MM.1S (cell line): ENCODE data around the gene PNKD.

Source experiments
- EZH2 ChIP-seq: fragments of 300-600 bp; sonication (generic); optimal IDR thresholded peaks from 2 replicates; pipeline ENCODE3; 2017; ENCODE audit warnings: low read depth, mild to moderate bottlenecking, antibody characterized with exemption, low read length, mixed read lengths
- EZH2phosphoT487 ChIP-seq: fragments of 300-600 bp; sonication (generic); IDR thresholded peaks from 2 replicates; pipeline ENCODE4 v1.6.1; 2018; ENCODE audit warnings: antibody characterized with exemption, low read length
- TF ChIP-seq, protein P1 (sequence below): fragments of 300-600 bp; sonication (generic); IDR thresholded peaks from 2 replicates; pipeline ENCODE4 v1.5.1; 2016; ENCODE audit warnings: antibody characterized with exemption, low read length, mixed read lengths

DNA sequence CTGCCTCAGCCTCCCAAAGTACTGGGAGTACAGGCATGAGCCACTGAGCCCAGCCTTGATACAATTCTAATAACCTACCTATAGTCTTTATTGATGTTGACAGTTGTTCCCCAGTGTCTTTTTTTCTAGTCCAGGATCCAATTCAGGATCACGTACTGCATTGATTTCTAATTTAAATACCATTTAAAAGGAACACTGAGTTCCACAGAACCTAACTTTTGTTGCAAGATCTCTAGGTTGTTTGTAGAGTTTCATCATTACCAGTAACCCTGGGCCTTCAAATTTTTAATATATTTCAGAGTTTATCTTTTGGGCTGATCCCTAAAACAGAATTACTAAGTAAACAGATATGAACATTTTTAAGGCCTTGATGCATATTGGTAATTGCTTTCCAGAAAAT lies 43.0 kb downstream of the PNKD start:
- TF ChIP-seq, protein P1, sequence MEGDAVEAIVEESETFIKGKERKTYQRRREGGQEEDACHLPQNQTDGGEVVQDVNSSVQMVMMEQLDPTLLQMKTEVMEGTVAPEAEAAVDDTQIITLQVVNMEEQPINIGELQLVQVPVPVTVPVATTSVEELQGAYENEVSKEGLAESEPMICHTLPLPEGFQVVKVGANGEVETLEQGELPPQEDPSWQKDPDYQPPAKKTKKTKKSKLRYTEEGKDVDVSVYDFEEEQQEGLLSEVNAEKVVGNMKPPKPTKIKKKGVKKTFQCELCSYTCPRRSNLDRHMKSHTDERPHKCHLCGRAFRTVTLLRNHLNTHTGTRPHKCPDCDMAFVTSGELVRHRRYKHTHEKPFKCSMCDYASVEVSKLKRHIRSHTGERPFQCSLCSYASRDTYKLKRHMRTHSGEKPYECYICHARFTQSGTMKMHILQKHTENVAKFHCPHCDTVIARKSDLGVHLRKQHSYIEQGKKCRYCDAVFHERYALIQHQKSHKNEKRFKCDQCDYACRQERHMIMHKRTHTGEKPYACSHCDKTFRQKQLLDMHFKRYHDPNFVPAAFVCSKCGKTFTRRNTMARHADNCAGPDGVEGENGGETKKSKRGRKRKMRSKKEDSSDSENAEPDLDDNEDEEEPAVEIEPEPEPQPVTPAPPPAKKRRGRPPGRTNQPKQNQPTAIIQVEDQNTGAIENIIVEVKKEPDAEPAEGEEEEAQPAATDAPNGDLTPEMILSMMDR = no peak
- no peak for TF ChIP-seq EZH2
- no peak for TF ChIP-seq EZH2phosphoT487
